Ovary (tissue), 9 donors: Measurements from ENCODE around the gene MGAT5. TPM values are rescaled to one million over a fixed set of nuclear protein-coding genes. Genes with fewer than 3 reads are reported as not detected.

Source experiments
- DNase-seq, 5 donors: peaks; one replicate each; pipeline ENCODE4 v3.0.0-alpha.2; 2019 to 2020
- H3K27ac ChIP-seq, 2 donors: fragments of 200-600 bp; one replicate each; pipeline versions ENCODE4 v1.5.1 to v1.8.0; 2019 to 2022
- H3K27me3 ChIP-seq: fragments of 200-600 bp; one replicate; pipeline ENCODE4 v1.8.0; 2022
- H3K36me3 ChIP-seq: fragments of 200-600 bp; sonication (generic); one replicate; pipeline ENCODE4 v1.5.1; 2019
- H3K4me1 ChIP-seq: one replicate; pipeline ENCODE4 v1.8.1; 2013; ENCODE audit warnings: mild to moderate bottlenecking, moderate library complexity; ENCODE audit not compliant: insufficient read depth
- H3K4me3 ChIP-seq: fragments of 200-600 bp; sonication (generic); one replicate; pipeline ENCODE4 v1.5.1; 2017
- H3K9me3 ChIP-seq, 2 donors: fragments of 200-600 bp in 1 of 2; sonication (generic) in 1 of 2; one replicate each; pipeline versions ENCODE4 v1.5.1 to v1.8.1; 2013 to 2019; ENCODE audit warnings: mild to moderate bottlenecking in 1 of 2, moderate library complexity in 1 of 2
- CTCF ChIP-seq, 3 donors: fragments of 450-650 bp in 2 of 3; fragments of 200-600 bp in 1 of 3; IDR thresholded peaks; one replicate each; pipeline versions ENCODE4 v1.5.1 to v1.8.0; 2016 to 2022; ENCODE audit warnings: antibody characterized with exemption in 3 of 3, mild to moderate bottlenecking in 1 of 3
- EP300 ChIP-seq: sonication (generic); formaldehyde crosslinking; IDR thresholded peaks from one replicate; pipeline ENCODE4 v1.6.1; 2017; ENCODE audit warnings: antibody characterized with exemption
- POLR2A ChIP-seq: fragments of 450-650 bp; IDR thresholded peaks from one replicate; pipeline ENCODE4 v1.6.1; 2017; ENCODE audit warnings: antibody characterized with exemption, mild to moderate bottlenecking, moderate library complexity
- WGBS, 3 donors: extraction: QIAGEN DNeasy Blood & Tissue Kit in 1 of 3; methylation state at CpG; one replicate each; pipeline versions ENCODE4 v1.1.5 to v1.1.7; 2013 to 2017; 5-methylcytosine and 5-hydroxymethylcytosine counted together
- intact Hi-C, 4 donors: fragments of 100-400 bp; cut with DNase I; formaldehyde crosslinking; loops; one replicate each; pipeline versions ENCODE4 v1.11.0 to v1.15.1; 2022 to 2023
- polyA plus RNA-seq, 2 donors: library from polyadenylated mRNA; stranded (reverse); fragments of 200-250 nt in 1 of 2; fragments of 350-450 nt in 1 of 2; fragmentation: Illumina TruSeq in 1 of 2; extraction: RNeasy Lipid Tissue Mini Kit (QIAGEN cat#74804) in 1 of 2; gene quantifications; one replicate each; pipeline ENCODE4 v1.2.3, GENCODE V29; 2013 to 2014
- total RNA-seq, 7 donors: library from RNA; depleted of rRNA in 2 of 7; stranded (reverse); fragments of >200 nt in 2 of 7; fragmentation: NEBNext Ultra II Directional in 3 of 7; extraction: Animal tissue kit (Norgen Biotek cat#: 25700) in 3 of 7; gene quantifications; one replicate each; pipeline versions ENCODE4 v1.1.0 to v1.2.4, GENCODE V29; 2016 to 2023
- donor health status: DM: no; HTN: no; CAD: no; lungs with moderate emphysema.
- donor health status: DM: no; HTN: no; CAD: no.
- donor health status: Bipolar disorder and iron deficiency.
- donor health status: DM: yes; HTN: yes; CAD: no.
- donor health status: DM: no; HTN: no; CAD: no.
- donor health status: DM: yes; HTN: yes; CAD: no.

Gene MGAT5
- total and polyA plus RNA-seq, 9 donors, result 11.3 to 61.2 (median 32.4) TPM

GRCh38 chr2:134452042-134452733 is 198.3 kb downstream of the MGAT5 start:
- WGBS, 3 donors, result 83 to 90% (median 89%) methylated on average over 9 of the region's 9 CpGs
- H3K36me3 ChIP-seq, result no peaks in the 10 kb centered on the region
- intact Hi-C loops, result loop anchor here in 1 of 4 donors (10.0 kb wide), 1 partner anchor 453 kb away; no protein-coding TSS in a partner anchor

GRCh38 chr2:134453476-134453875 is 199.6 kb downstream of the MGAT5 start:
- H3K27ac ChIP-seq, result no peak overlapping the region
- no peak for DNase-seq
- no peak for TF ChIP-seq POLR2A
- WGBS, 3 donors, result 63 to 76% (median 74%) methylated on average over 4 of the region's 4 CpGs
- no peaks in the 10 kb centered on the region for H3K36me3 ChIP-seq
- H3K4me3 ChIP-seq, result no peak overlapping the region
- no peaks in the 10 kb centered on the region for H3K4me1 ChIP-seq
- H3K9me3 ChIP-seq, result no peaks in the 10 kb centered on the region
- H3K27me3 ChIP-seq, result no peaks in the 10 kb centered on the region
- intact Hi-C loops, result loop anchor here in 1 of 4 donors (10.0 kb wide), 1 partner anchor 451 kb away; no protein-coding TSS in a partner anchor

More at GRCh38 chr2:134452042-134452733, 198.3 kb downstream of the MGAT5 start:
- no peak for DNase-seq
- H3K4me1 ChIP-seq, result no peaks in the 10 kb centered on the region
- H3K27me3 ChIP-seq, result no peaks in the 10 kb centered on the region
- no peak overlapping the region for H3K27ac ChIP-seq
- H3K4me3 ChIP-seq, result no peak overlapping the region
- H3K9me3 ChIP-seq, result no peaks in the 10 kb centered on the region
- TF ChIP-seq POLR2A (no peak), EP300 (no peak), CTCF (IDR thresholded peaks at IDR 0.05) (no peak)

GRCh38 chr2:134453973-134454372 is 200.1 kb downstream of the MGAT5 start:
- H3K4me3 ChIP-seq, result no peak overlapping the region
- no peak overlapping the region for H3K27ac ChIP-seq
- 83 to 86% (median 86%) methylated on average over 10 of the region's 10 CpGs for WGBS, 3 donors
- H3K4me1 ChIP-seq, result no peaks in the 10 kb centered on the region
- H3K36me3 ChIP-seq, result no peaks in the 10 kb centered on the region
- TF ChIP-seq CTCF (IDR thresholded peaks at IDR 0.05), result no peak
- no peaks in the 10 kb centered on the region for H3K9me3 ChIP-seq
- intact Hi-C loops, result loop anchor here in 1 of 4 donors (10.0 kb wide), 1 partner anchor 451 kb away; no protein-coding TSS in a partner anchor
- DNase-seq, result no peak
- no peaks in the 10 kb centered on the region for H3K27me3 ChIP-seq

- WGBS, 3 donors, result 63 to 75% (median 65%) methylated on average over 8 of the region's 8 CpGs
- no peak for DNase-seq
- Histone ChIP-seq H3K4me1 (no peaks in the 10 kb centered on the region), H3K27ac (no peak overlapping the region), H3K36me3 (no peaks in the 10 kb centered on the region), H3K9me3 (no peaks in the 10 kb centered on the region), H3K4me3 (no peak overlapping the region), H3K27me3 (no peaks in the 10 kb centered on the region)
- intact Hi-C loops, result loop anchor here in 1 of 4 donors (10.0 kb wide), 1 partner anchor 450 kb away; no protein-coding TSS in a partner anchor
- TF ChIP-seq EP300 (no peak), CTCF (IDR thresholded peaks at IDR 0.05) (no peak), POLR2A (no peak)
Observed at GRCh38 chr2:134454426-134454825, 200.6 kb downstream of the MGAT5 start.

- intact Hi-C loops, result loop anchor here in 2 of 4 donors (5.0 to 10.0 kb wide), 2 partner anchors 437 to 450 kb away; no protein-coding TSS in a partner anchor
- Histone ChIP-seq H3K36me3 (no peaks in the 10 kb centered on the region), H3K27me3 (no peaks in the 10 kb centered on the region), H3K4me1 (no peaks in the 10 kb centered on the region), H3K9me3 (no peaks in the 10 kb centered on the region), H3K27ac (no peak overlapping the region), H3K4me3 (no peak overlapping the region)
- 84 to 94% (median 85%) methylated on average over 6 of the region's 6 CpGs for WGBS, 3 donors
- no peak for DNase-seq
- TF ChIP-seq CTCF (IDR thresholded peaks at IDR 0.05) (no peak), POLR2A (no peak), EP300 (no peak)
Observed at GRCh38 chr2:134454931-134455330, 201.1 kb downstream of the MGAT5 start.
